GM19043 (cell line): ENCODE data around the gene ING5.
"Not testable (repeated sequence)": the region's sequence is repeated elsewhere in the genome, so short reads cannot be mapped to it uniquely, and the experiment has no call there.

Experiments
- ATAC-seq: cut with Tn5 transposase; IDR thresholded peaks from one replicate; pipeline ENCODE4 v1.9.1; 2021; ENCODE audit warnings: low read depth; ENCODE audit not compliant: unreplicated experiment

The ING5 gene

GRCh38 chr2:241703032-241703604 is 1.3 kb downstream of the ING5 start:
- ATAC-seq, result no peak

- ATAC-seq, result no peak
Measured at GRCh38 chr2:241706537-241706936, 4.7 kb downstream of the ING5 start.

GRCh38 chr2:241708879-241709278 is 7.0 kb downstream of the ING5 start:
- ATAC-seq, result no peak

GRCh38 chr2:241719093-241719492 is 17.3 kb downstream of the ING5 start:
- ATAC-seq, result no peak

GRCh38 chr2:241720099-241720498 is 18.3 kb downstream of the ING5 start:
- ATAC-seq, result no peak

- ATAC-seq, result no peak
Measured at GRCh38 chr2:241720560-241720959, 18.7 kb downstream of the ING5 start.

GRCh38 chr2:241721852-241722251 is 20.0 kb downstream of the ING5 start:
- ATAC-seq, result no peak

- ATAC-seq, result no peak
Measured at GRCh38 chr2:241722896-241723454, 21.1 kb downstream of the ING5 start.

- no peak for ATAC-seq
Measured at GRCh38 chr2:241724259-241724974, 22.6 kb downstream of the ING5 start.

- no peak for ATAC-seq
Measured at GRCh38 chr2:241724975-241725870, 23.4 kb downstream of the ING5 start.

- no peak for ATAC-seq
Measured at GRCh38 chr2:241726459-241726858, 24.6 kb downstream of the ING5 start.

- no peak for ATAC-seq
Measured at GRCh38 chr2:241728000-241728399, 26.2 kb downstream of the ING5 start.

- no peak for ATAC-seq
Measured at GRCh38 chr2:241728627-241729026, 26.8 kb downstream of the ING5 start.

- ATAC-seq, result no peak
Measured at GRCh38 chr2:241729868-241730267, 28.0 kb downstream of the ING5 start.

- no peak for ATAC-seq
Measured at GRCh38 chr2:241730671-241731293, 28.9 kb downstream of the ING5 start.

GRCh38 chr2:241732513-241733186 is 30.8 kb downstream of the ING5 start:
- not testable (repeated sequence) for ATAC-seq

GRCh38 chr2:241733391-241734207 is 31.8 kb downstream of the ING5 start:
- no peak for ATAC-seq

GRCh38 chr2:241734208-241734466 is 32.3 kb downstream of the ING5 start:
- ATAC-seq, result no peak

GRCh38 chr2:241734467-241735208 is 32.8 kb downstream of the ING5 start, which contains the start of gene D2HGDH:
Gene D2HGDH (plus strand): TSS chr2:241734630. CDS start chr2:241735225, 595 bp downstream.
- peak; percentile 61 for ATAC-seq
